ENCODE results near the gene ATP8A2.

DNA sequence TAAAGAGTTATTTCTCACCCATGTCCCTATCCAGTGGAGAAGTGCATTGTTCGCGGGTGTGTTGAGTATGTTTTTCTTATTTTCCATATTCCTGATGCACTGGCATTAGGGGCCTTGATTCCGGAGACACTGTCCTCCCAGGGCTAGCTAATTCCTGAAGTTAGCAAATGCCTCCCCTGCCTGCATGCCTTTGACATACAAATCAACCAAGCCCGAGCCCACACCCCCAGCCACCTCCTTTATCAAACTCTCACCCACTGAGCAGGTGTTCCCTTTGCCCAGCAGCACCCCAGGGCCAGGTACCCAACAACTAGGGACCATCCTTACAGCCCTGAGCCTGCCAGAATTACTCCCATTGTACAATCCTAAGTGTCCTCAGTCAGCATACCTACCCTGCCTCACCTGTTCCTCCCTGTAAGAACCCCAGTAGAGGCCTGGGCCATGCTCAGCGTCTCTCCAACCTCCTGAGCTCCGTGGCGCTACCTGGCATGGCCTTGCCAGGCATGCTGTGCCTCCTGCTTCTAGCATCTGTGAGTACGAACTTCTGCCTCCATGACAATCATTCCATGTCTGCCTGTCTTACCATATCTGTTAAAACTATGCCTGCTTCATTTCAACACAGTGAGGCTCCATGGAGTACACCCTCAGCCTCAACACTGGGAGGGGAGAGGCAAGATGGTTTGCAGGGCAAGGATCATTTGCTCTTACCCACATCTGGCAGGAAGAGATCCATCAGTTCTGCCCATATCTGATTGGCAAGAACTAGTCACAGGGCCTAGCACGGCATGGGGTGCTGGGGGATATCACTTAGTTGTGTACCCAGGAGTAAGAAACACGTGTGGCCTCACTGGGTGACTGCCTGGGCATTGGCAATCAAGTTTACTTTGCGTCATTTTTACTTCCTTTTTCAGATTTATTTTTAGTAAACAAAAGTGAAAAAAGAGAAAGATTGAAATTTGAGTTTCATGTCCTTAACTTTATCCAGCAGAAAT, 476.2 kb downstream of the ATP8A2 start:
- TF ChIP-seq, protein P1, sequence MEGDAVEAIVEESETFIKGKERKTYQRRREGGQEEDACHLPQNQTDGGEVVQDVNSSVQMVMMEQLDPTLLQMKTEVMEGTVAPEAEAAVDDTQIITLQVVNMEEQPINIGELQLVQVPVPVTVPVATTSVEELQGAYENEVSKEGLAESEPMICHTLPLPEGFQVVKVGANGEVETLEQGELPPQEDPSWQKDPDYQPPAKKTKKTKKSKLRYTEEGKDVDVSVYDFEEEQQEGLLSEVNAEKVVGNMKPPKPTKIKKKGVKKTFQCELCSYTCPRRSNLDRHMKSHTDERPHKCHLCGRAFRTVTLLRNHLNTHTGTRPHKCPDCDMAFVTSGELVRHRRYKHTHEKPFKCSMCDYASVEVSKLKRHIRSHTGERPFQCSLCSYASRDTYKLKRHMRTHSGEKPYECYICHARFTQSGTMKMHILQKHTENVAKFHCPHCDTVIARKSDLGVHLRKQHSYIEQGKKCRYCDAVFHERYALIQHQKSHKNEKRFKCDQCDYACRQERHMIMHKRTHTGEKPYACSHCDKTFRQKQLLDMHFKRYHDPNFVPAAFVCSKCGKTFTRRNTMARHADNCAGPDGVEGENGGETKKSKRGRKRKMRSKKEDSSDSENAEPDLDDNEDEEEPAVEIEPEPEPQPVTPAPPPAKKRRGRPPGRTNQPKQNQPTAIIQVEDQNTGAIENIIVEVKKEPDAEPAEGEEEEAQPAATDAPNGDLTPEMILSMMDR (IDR thresholded peaks at IDR 0.05) = no peak
- TF ChIP-seq POLR2A (IDR thresholded peaks at IDR 0.05) = no peak

All from heart left ventricle (tissue), 13 donors.